K562 (cell line): ENCODE results near the gene TSHR. TPM values are rescaled to one million over a fixed set of nuclear protein-coding genes. Genes with fewer than 3 reads are reported as not detected.

Source experiments
- ATAC-seq: fragments of 200-7000 bp; cut with Tn5 transposase; 3 replicates; pipeline ENCODE4 v1.9.1; 2020; ENCODE audit warnings: moderate library complexity
- BruUV-seq: library from RNA; stranded (reverse); fragments of 400-500 nt; replicated peaks from 2 replicates; lab custom pipeline; 2021; lab: Mats Ljungman, UMichigan
- CTCF ChIA-PET: fragments of 300-600 bp; formaldehyde crosslinking; extraction: SDS; loops from one replicate; lab custom pipeline; 2021; ENCODE audit warnings: low intra/inter-chr PET ratio; lab: Yijun Ruan, JAX
- POLR2A ChIA-PET: fragments of 300-600, 350-650 bp; sonication (Branson Sonifier 250); formaldehyde crosslinking; extraction: SDS; loops from one replicate; lab custom pipeline; 2021; ENCODE audit warnings: antibody characterized with exemption, inconsistent platforms; lab: Yijun Ruan, JAX
- DNase-seq, 4 experiments: peaks; one replicate each; pipeline versions ENCODE4 v3.0.0 to v3.0.0-alpha.2; 2011 to 2018; ENCODE audit warnings: low spot score in 3 of 4, mixed read lengths in 3 of 4; ENCODE audit errors: extremely low read depth in 1 of 4
- FAIRE-seq: peaks from 2 replicates; lab custom pipeline; 2011; peaks lifted over from hg19 to GRCh38; lab: Jason Lieb, UNC
- H2AFZ ChIP-seq: 2 replicates; pipeline ENCODE4 v1.6.0; 2011; ENCODE audit warnings: low read depth, low read length, control low read depth, inconsistent platforms
- H3K27ac ChIP-seq: fragments of 200-600 bp; 3 replicates; pipeline ENCODE4 v1.8.0; 2011; ENCODE audit warnings: low read depth, mild to moderate bottlenecking, control low read depth, inconsistent platforms, low read length, moderate library complexity, mixed read lengths; ENCODE audit errors: extremely low read depth
- H3K27me3 ChIP-seq, 2 experiments: fragments of 300-600 bp in 1 of 2; 2 replicates in 1 of 2; 3 replicates in 1 of 2; pipeline versions ENCODE4 v1.6.0 to v1.8.0; 2011; ENCODE audit warnings: inconsistent platforms in 2 of 2, low read length in 2 of 2, mild to moderate bottlenecking in 1 of 2, mixed read lengths in 1 of 2, moderate library complexity in 1 of 2; ENCODE audit not compliant: control insufficient read depth in 2 of 2, insufficient read depth in 2 of 2
- H3K36me3 ChIP-seq: fragments of 300-600 bp; 3 replicates; pipeline ENCODE4 v1.8.0; 2011; ENCODE audit warnings: mild to moderate bottlenecking, low read length, inconsistent platforms; ENCODE audit not compliant: control insufficient read depth, insufficient read depth
- H3K4me1 ChIP-seq, 2 experiments: fragments of 200-600 bp in 1 of 2; replicated peaks in 1 of 2; 2 replicates in 1 of 2; 3 replicates in 1 of 2; pipeline versions ENCODE4 v1.5.1 to v1.8.0; 2011; ENCODE audit warnings: inconsistent platforms in 2 of 2, low read length in 2 of 2, mild to moderate bottlenecking in 1 of 2, mixed read lengths in 1 of 2, moderate library complexity in 1 of 2; ENCODE audit not compliant: control insufficient read depth in 2 of 2, insufficient read depth in 2 of 2
- H3K4me2 ChIP-seq: 2 replicates; pipeline ENCODE4 v1.6.1; 2011; ENCODE audit warnings: low read length, control low read depth, inconsistent platforms, mixed read lengths; ENCODE audit not compliant: insufficient read depth
- H3K4me3 ChIP-seq: fragments of 200-600 bp; sonication (generic), shearing (Covaris generic); 2 replicates; pipeline ENCODE4 v1.5.1; 2016; ENCODE audit warnings: control low read depth, inconsistent platforms
- H3K79me2 ChIP-seq: fragments of 200-600 bp; 3 replicates; pipeline ENCODE4 v1.8.0; 2011; ENCODE audit warnings: low read length, inconsistent platforms; ENCODE audit not compliant: control insufficient read depth, insufficient read depth
- H3K9ac ChIP-seq, 2 experiments: 2 replicates each; pipeline versions ENCODE4 v1.6.0 to v1.6.1; 2011; ENCODE audit warnings: low read depth in 2 of 2, low read length in 2 of 2, control low read depth in 1 of 2, inconsistent platforms in 1 of 2, mild to moderate bottlenecking in 1 of 2, mixed read lengths in 1 of 2; ENCODE audit not compliant: insufficient read depth in 1 of 2
- H3K9me1 ChIP-seq: one replicate; pipeline ENCODE4 v1.6.0; 2011; ENCODE audit warnings: inconsistent platforms, mild to moderate bottlenecking, low read length, moderate library complexity; ENCODE audit not compliant: control insufficient read depth, insufficient read depth
- H3K9me3 ChIP-seq: replicated peaks from 2 replicates; pipeline ENCODE4 v1.5.1; 2011; ENCODE audit warnings: low read depth, low read length, inconsistent platforms; ENCODE audit not compliant: control insufficient read depth, insufficient read depth
- H4K20me1 ChIP-seq: replicated peaks from 2 replicates; pipeline ENCODE4 v1.6.1; 2011; ENCODE audit warnings: low read length, inconsistent platforms, mixed read lengths; ENCODE audit not compliant: control insufficient read depth, insufficient read depth
- HDAC1 ChIP-seq, 2 experiments: fragments of 450-650 bp; IDR thresholded peaks; 2 replicates each; pipeline ENCODE4 v1.6.1; 2016 to 2017; ENCODE audit warnings: inconsistent platforms in 1 of 2, mild to moderate bottlenecking in 1 of 2, moderate library complexity in 1 of 2
- MTA3 ChIP-seq: fragments of 450-650 bp; formaldehyde crosslinking; IDR thresholded peaks from 2 replicates; pipeline ENCODE4 v1.6.1; 2017; ENCODE audit warnings: mild to moderate bottlenecking, borderline replicate concordance
- MXD1 ChIP-seq: fragments of 250-450 bp; sonication (Bioruptor Pico); IDR thresholded peaks from 2 replicates; pipeline ENCODE4 v1.8.0; 2021; ENCODE audit warnings: borderline replicate concordance, mild to moderate bottlenecking, moderate library complexity; ENCODE audit not compliant: poor library complexity, severe bottlenecking
- PCBP2 ChIP-seq: fragments of 200-400 bp; formaldehyde crosslinking; IDR thresholded peaks from 2 replicates; pipeline ENCODE4 v1.6.1; 2018; ENCODE audit warnings: low read length, low read depth, mild to moderate bottlenecking, moderate library complexity; ENCODE audit not compliant: poor library complexity, severe bottlenecking
- PYGO2 ChIP-seq: fragments of 450-650 bp; IDR thresholded peaks from 2 replicates; pipeline ENCODE4 v1.6.1; 2016; ENCODE audit warnings: mild to moderate bottlenecking, missing genetic modification characterization, moderate library complexity, missing compliant biosample characterization
- RBFOX2 ChIP-seq: fragments of 200-400 bp; formaldehyde crosslinking; IDR thresholded peaks from 2 replicates; pipeline ENCODE4 v1.6.1; 2017; ENCODE audit warnings: low read depth, mild to moderate bottlenecking, low read length, moderate library complexity
- ZFPM2 ChIP-seq: fragments of 250-450 bp; sonication (Bioruptor Pico); IDR thresholded peaks from 2 replicates; pipeline ENCODE4 v1.5.1; 2022; ENCODE audit warnings: mild to moderate bottlenecking
- ZNF133 ChIP-seq: fragments of 250-450 bp; sonication (Bioruptor Pico); IDR thresholded peaks from 2 replicates; pipeline ENCODE4 v1.4.0; 2020; ENCODE audit warnings: mild to moderate bottlenecking
- ZNF3 ChIP-seq: fragments of 250-450 bp; sonication (Bioruptor Pico); IDR thresholded peaks from 2 replicates; pipeline ENCODE4 v1.5.0; 2021; ENCODE audit warnings: mild to moderate bottlenecking, moderate library complexity
- ZNF324 ChIP-seq: fragments of 250-450 bp; sonication (Bioruptor Pico); IDR thresholded peaks from 2 replicates; pipeline ENCODE4 v1.4.0; 2020; ENCODE audit warnings: mild to moderate bottlenecking
- WGBS: fragments of 100-300 bp; shearing (Covaris generic); methylation state at CpG from one replicate; pipeline ENCODE4 v1.1.6; 2016; ENCODE audit warnings: low coverage, mixed read lengths; ENCODE audit not compliant: insufficient coverage; ENCODE audit errors: missing lambda C conversion rate; 5-methylcytosine and 5-hydroxymethylcytosine counted together
- in situ Hi-C: fragments of 300-500 bp; cut with MboI; formaldehyde crosslinking; loops from 4 replicates; pipeline ENCODE4 v1.15.0; 2018; ENCODE audit warnings: inconsistent platforms, mixed read lengths
- intact Hi-C: fragments of 100-400 bp; cut with micrococcal nuclease; formaldehyde crosslinking; loops from 2 replicates; pipeline ENCODE4 v1.14.2; 2022
- polyA plus RNA-seq, 8 experiments: library from polyadenylated mRNA; depleted of rRNA in 4 of 8; stranded (reverse) in 5 of 8; unstranded in 3 of 8; fragments of >200 nt; fragmentation: Nextera tagmentation in 2 of 8; fragmentation: Illumina TruSeq in 1 of 8; extraction: Ambion mirVana in 2 of 8; extraction: Trizol in 1 of 8; gene quantifications; 2 replicates each; pipeline versions ENCODE4 v1.2.1 to v1.2.3, GENCODE V29; 2011 to 2014; ENCODE audit warnings: inconsistent platforms in 1 of 8, missing spikeins in 1 of 8
- total RNA-seq, 7 experiments: library from RNA; depleted of rRNA in 6 of 7; stranded (reverse); fragments of >200 nt in 6 of 7; fragmentation: Illumina TruSeq in 2 of 7; extraction: Trizol in 2 of 7; gene quantifications; 2 replicates each; pipeline versions ENCODE4 v1.2.1 to v1.2.3, GENCODE V29; 2011 to 2021; ENCODE audit warnings: low replicate concordance in 1 of 7
- TF ChIP-seq, protein P1 (sequence below): fragments of 200-600 bp; sonication (generic); IDR thresholded peaks from one replicate; pipeline ENCODE4 v1.6.1; 2012; ENCODE audit warnings: mild to moderate bottlenecking, low read depth, low read length, inconsistent platforms

TSHR gene
- total and polyA plus RNA-seq, 9 of the 15 experiments (the other 6 are each of a cell fraction or from before 2014, with no cell fraction given), result 0.01 to 0.10 TPM; not detected in 7

- in situ Hi-C loops, result loop anchor here (25.0 kb wide), 1 partner anchor 484 kb away; no protein-coding TSS in a partner anchor
- intact Hi-C loops, result no loop called here
- ChIA-PET POLR2A (no interaction called here), CTCF (no interaction called here)
- Histone ChIP-seq H3K27me3 (peaks cover 0 to 5% of the 10 kb centered on the region in 2 experiments; a peak in 4 of 5 replicates), H2AFZ (no peak overlapping the region), H3K36me3 (no peaks in the 10 kb centered on the region), H3K9ac (no peak overlapping the region), H4K20me1 (no peaks in the 10 kb centered on the region), H3K4me1 (no peaks in the 10 kb centered on the region), H3K27ac (no peak overlapping the region), H3K4me3 (no peak overlapping the region), H3K79me2 (no peaks in the 10 kb centered on the region), H3K9me1 (no peaks in the 10 kb centered on the region), H3K4me2 (no peak overlapping the region), H3K9me3 (no peaks in the 10 kb centered on the region)
- no peak for ATAC-seq
- 10% methylated on average over 2 of the region's 2 CpGs for WGBS
- no peak for FAIRE-seq
- DNase-seq, result no peak
- BruUV-seq, result no TSS peak
- TF ChIP-seq MXD1 (CRISPR knock-in tag), result no peak
- no peak for TF ChIP-seq PYGO2
- no peak for TF ChIP-seq ZNF3 (CRISPR knock-in tag)
- TF ChIP-seq ZNF324 (CRISPR knock-in tag), result no peak
- no peak for TF ChIP-seq ZFPM2 (CRISPR knock-in tag)
- no peak for TF ChIP-seq MTA3
- no peak for TF ChIP-seq PCBP2
- TF ChIP-seq ZNF133 (CRISPR knock-in tag), result no peak
- TF ChIP-seq RBFOX2, result no peak
- TF ChIP-seq, protein P1, sequence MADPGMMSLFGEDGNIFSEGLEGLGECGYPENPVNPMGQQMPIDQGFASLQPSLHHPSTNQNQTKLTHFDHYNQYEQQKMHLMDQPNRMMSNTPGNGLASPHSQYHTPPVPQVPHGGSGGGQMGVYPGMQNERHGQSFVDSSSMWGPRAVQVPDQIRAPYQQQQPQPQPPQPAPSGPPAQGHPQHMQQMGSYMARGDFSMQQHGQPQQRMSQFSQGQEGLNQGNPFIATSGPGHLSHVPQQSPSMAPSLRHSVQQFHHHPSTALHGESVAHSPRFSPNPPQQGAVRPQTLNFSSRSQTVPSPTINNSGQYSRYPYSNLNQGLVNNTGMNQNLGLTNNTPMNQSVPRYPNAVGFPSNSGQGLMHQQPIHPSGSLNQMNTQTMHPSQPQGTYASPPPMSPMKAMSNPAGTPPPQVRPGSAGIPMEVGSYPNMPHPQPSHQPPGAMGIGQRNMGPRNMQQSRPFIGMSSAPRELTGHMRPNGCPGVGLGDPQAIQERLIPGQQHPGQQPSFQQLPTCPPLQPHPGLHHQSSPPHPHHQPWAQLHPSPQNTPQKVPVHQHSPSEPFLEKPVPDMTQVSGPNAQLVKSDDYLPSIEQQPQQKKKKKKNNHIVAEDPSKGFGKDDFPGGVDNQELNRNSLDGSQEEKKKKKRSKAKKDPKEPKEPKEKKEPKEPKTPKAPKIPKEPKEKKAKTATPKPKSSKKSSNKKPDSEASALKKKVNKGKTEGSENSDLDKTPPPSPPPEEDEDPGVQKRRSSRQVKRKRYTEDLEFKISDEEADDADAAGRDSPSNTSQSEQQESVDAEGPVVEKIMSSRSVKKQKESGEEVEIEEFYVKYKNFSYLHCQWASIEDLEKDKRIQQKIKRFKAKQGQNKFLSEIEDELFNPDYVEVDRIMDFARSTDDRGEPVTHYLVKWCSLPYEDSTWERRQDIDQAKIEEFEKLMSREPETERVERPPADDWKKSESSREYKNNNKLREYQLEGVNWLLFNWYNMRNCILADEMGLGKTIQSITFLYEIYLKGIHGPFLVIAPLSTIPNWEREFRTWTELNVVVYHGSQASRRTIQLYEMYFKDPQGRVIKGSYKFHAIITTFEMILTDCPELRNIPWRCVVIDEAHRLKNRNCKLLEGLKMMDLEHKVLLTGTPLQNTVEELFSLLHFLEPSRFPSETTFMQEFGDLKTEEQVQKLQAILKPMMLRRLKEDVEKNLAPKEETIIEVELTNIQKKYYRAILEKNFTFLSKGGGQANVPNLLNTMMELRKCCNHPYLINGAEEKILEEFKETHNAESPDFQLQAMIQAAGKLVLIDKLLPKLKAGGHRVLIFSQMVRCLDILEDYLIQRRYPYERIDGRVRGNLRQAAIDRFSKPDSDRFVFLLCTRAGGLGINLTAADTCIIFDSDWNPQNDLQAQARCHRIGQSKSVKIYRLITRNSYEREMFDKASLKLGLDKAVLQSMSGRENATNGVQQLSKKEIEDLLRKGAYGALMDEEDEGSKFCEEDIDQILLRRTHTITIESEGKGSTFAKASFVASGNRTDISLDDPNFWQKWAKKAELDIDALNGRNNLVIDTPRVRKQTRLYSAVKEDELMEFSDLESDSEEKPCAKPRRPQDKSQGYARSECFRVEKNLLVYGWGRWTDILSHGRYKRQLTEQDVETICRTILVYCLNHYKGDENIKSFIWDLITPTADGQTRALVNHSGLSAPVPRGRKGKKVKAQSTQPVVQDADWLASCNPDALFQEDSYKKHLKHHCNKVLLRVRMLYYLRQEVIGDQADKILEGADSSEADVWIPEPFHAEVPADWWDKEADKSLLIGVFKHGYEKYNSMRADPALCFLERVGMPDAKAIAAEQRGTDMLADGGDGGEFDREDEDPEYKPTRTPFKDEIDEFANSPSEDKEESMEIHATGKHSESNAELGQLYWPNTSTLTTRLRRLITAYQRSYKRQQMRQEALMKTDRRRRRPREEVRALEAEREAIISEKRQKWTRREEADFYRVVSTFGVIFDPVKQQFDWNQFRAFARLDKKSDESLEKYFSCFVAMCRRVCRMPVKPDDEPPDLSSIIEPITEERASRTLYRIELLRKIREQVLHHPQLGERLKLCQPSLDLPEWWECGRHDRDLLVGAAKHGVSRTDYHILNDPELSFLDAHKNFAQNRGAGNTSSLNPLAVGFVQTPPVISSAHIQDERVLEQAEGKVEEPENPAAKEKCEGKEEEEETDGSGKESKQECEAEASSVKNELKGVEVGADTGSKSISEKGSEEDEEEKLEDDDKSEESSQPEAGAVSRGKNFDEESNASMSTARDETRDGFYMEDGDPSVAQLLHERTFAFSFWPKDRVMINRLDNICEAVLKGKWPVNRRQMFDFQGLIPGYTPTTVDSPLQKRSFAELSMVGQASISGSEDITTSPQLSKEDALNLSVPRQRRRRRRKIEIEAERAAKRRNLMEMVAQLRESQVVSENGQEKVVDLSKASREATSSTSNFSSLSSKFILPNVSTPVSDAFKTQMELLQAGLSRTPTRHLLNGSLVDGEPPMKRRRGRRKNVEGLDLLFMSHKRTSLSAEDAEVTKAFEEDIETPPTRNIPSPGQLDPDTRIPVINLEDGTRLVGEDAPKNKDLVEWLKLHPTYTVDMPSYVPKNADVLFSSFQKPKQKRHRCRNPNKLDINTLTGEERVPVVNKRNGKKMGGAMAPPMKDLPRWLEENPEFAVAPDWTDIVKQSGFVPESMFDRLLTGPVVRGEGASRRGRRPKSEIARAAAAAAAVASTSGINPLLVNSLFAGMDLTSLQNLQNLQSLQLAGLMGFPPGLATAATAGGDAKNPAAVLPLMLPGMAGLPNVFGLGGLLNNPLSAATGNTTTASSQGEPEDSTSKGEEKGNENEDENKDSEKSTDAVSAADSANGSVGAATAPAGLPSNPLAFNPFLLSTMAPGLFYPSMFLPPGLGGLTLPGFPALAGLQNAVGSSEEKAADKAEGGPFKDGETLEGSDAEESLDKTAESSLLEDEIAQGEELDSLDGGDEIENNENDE, result no peak
- no peak for TF ChIP-seq HDAC1 (IDR thresholded peaks at IDR 0.05)
Observed at GRCh38 chr14:80978403-80978802, 23.0 kb downstream of the TSHR start.
